H1 (cell line): ENCODE measurements around the gene BCAS4. TPM values are rescaled to one million over a fixed set of nuclear protein-coding genes. Genes with fewer than 3 reads are reported as not detected.

Source experiments
- CTCF ChIA-PET: fragments of 300-600 bp; sonication (Branson Sonifier 250); formaldehyde crosslinking; loops from one replicate; lab custom pipeline; 2021; ENCODE audit not compliant: partially characterized antibody; lab: Charles Lee
- POLR2A ChIA-PET: fragments of 300-600 bp; sonication (Branson Sonifier 250); formaldehyde crosslinking; loops from one replicate; lab custom pipeline; 2021; ENCODE audit warnings: inconsistent platforms; ENCODE audit not compliant: partially characterized antibody; lab: Charles Lee
- DNase-seq, 2 experiments: peaks; one replicate each; pipeline versions ENCODE4 v3.0.0 to v3.0.0-alpha.2; 2010 to 2022; ENCODE audit warnings: low spot score in 2 of 2, low read depth in 1 of 2, mixed read lengths in 1 of 2
- FAIRE-seq: peaks from 2 replicates; lab custom pipeline; 2011; peaks lifted over from hg19 to GRCh38; lab: Jason Lieb, UNC
- H2AFZ ChIP-seq: 2 replicates; pipeline ENCODE4 v1.8.1; 2012; ENCODE audit warnings: low read length, inconsistent platforms
- H2AK5ac ChIP-seq: 2 replicates; pipeline ENCODE4 v1.6.1; 2013; ENCODE audit warnings: low read depth, low read length
- H2BK120ac ChIP-seq: replicated peaks from 2 replicates; pipeline ENCODE3; 2013; ENCODE audit warnings: low read depth, low read length, inconsistent platforms
- H2BK12ac ChIP-seq: 2 replicates; pipeline ENCODE4 v1.6.1; 2013; ENCODE audit warnings: low read depth, low read length
- H2BK15ac ChIP-seq: 2 replicates; pipeline ENCODE4 v1.6.1; 2013; ENCODE audit warnings: low read length
- H2BK20ac ChIP-seq: 2 replicates; pipeline ENCODE4 v1.6.1; 2013; ENCODE audit warnings: low read length
- H2BK5ac ChIP-seq: 2 replicates; pipeline ENCODE4 v1.6.1; 2013; ENCODE audit warnings: low read depth, low read length
- H3K14ac ChIP-seq: 2 replicates; pipeline ENCODE4 v1.6.1; 2013; ENCODE audit warnings: inconsistent platforms; ENCODE audit not compliant: insufficient read length
- H3K18ac ChIP-seq: 2 replicates; pipeline ENCODE4 v1.6.1; 2013; ENCODE audit warnings: low read length; ENCODE audit errors: extremely low read depth
- H3K23ac ChIP-seq: 2 replicates; pipeline ENCODE4 v1.6.1; 2013; ENCODE audit warnings: inconsistent platforms; ENCODE audit not compliant: insufficient read length
- H3K23me2 ChIP-seq: 2 replicates; pipeline ENCODE4 v1.6.1; 2013; ENCODE audit warnings: low read depth, low read length
- H3K27ac ChIP-seq: 2 replicates; pipeline ENCODE4 v1.6.1; 2011; ENCODE audit warnings: low read depth, low read length, inconsistent platforms
- H3K27me3 ChIP-seq, 4 experiments: replicated peaks in 1 of 4; 1 replicate in 1 of 4; 2 replicates in 3 of 4; pipeline versions ENCODE4 v1.6.1 to v1.8.1; 2011 to 2013; ENCODE audit warnings: low read length in 3 of 4, mild to moderate bottlenecking in 3 of 4, inconsistent platforms in 2 of 4, mixed read lengths in 2 of 4, moderate library complexity in 1 of 4; ENCODE audit not compliant: control insufficient read depth in 3 of 4, insufficient read depth in 3 of 4; ENCODE audit errors: extremely low read depth in 1 of 4
- H3K36me3 ChIP-seq, 4 experiments: 2 replicates each; pipeline versions ENCODE4 v1.6.1 to v1.8.1; 2011 to 2013; ENCODE audit warnings: mild to moderate bottlenecking in 4 of 4, low read length in 3 of 4, moderate library complexity in 2 of 4, control low read depth in 1 of 4, inconsistent platforms in 1 of 4; ENCODE audit not compliant: insufficient read depth in 4 of 4, control insufficient read depth in 2 of 4
- H3K4ac ChIP-seq: replicated peaks from 2 replicates; pipeline ENCODE3; 2013; ENCODE audit warnings: low read length, low read depth, mixed read lengths, inconsistent platforms; ENCODE audit not compliant: insufficient read length
- H3K4me1 ChIP-seq, 4 experiments: replicated peaks in 1 of 4; 1 replicate in 1 of 4; 2 replicates in 3 of 4; pipeline versions ENCODE4 v1.6.1 to v1.8.1; 2011 to 2013; ENCODE audit warnings: low read length in 3 of 4, inconsistent platforms in 2 of 4, mixed read lengths in 1 of 4; ENCODE audit not compliant: insufficient read depth in 4 of 4, control insufficient read depth in 3 of 4
- H3K4me2 ChIP-seq, 2 experiments: 2 replicates each; pipeline versions ENCODE4 v1.6.1 to v1.8.1; 2011 to 2013; ENCODE audit warnings: low read depth in 2 of 2, low read length in 2 of 2, control low read depth in 1 of 2, inconsistent platforms in 1 of 2, mild to moderate bottlenecking in 1 of 2; ENCODE audit not compliant: insufficient read depth in 1 of 2
- H3K4me3 ChIP-seq, 4 experiments: fragments of 200-600, 300-600 bp in 1 of 4; sonication (generic), shearing (Covaris generic), sonication (Bioruptor Twin) in 1 of 4; 2 replicates each; pipeline versions ENCODE4 v1.5.1 to v1.8.1; 2011 to 2016; ENCODE audit warnings: low read length in 4 of 4, low read depth in 3 of 4, control low read depth in 2 of 4, inconsistent platforms in 2 of 4, mild to moderate bottlenecking in 2 of 4, mixed read lengths in 1 of 4, moderate library complexity in 1 of 4; ENCODE audit not compliant: insufficient read depth in 2 of 4; ENCODE audit errors: extremely low read depth in 1 of 4
- H3K56ac ChIP-seq: replicated peaks from 2 replicates; pipeline ENCODE3; 2013; ENCODE audit warnings: low read depth, mild to moderate bottlenecking, mixed read lengths, low read length, inconsistent platforms; ENCODE audit not compliant: insufficient read length
- H3K79me1 ChIP-seq: 2 replicates; pipeline ENCODE4 v1.6.1; 2013; ENCODE audit warnings: low read depth, low read length, control low read depth
- H3K79me2 ChIP-seq, 2 experiments: 2 replicates each; pipeline versions ENCODE4 v1.6.1 to v1.8.1; 2012 to 2013; ENCODE audit warnings: low read length in 2 of 2, mild to moderate bottlenecking in 2 of 2, inconsistent platforms in 1 of 2; ENCODE audit not compliant: insufficient read depth in 2 of 2, control insufficient read depth in 1 of 2
- H3K9ac ChIP-seq, 4 experiments: replicated peaks in 1 of 4; 1 replicate in 1 of 4; 2 replicates in 3 of 4; pipeline versions ENCODE4 v1.6.1 to v1.8.1; 2011 to 2013; ENCODE audit warnings: low read depth in 3 of 4, low read length in 3 of 4, control low read depth in 2 of 4, mild to moderate bottlenecking in 2 of 4, moderate library complexity in 2 of 4, inconsistent platforms in 1 of 4; ENCODE audit errors: extremely low read depth in 1 of 4
- H3K9me3 ChIP-seq, 2 experiments: 2 replicates each; pipeline versions ENCODE4 v1.6.1 to v1.8.1; 2012 to 2013; ENCODE audit warnings: mild to moderate bottlenecking in 2 of 2, moderate library complexity in 2 of 2, control low read depth in 1 of 2, inconsistent platforms in 1 of 2, low read depth in 1 of 2, low read length in 1 of 2, mixed read lengths in 1 of 2; ENCODE audit not compliant: insufficient read depth in 2 of 2
- H4K20me1 ChIP-seq, 2 experiments: replicated peaks in 1 of 2; 2 replicates each; pipeline versions ENCODE3 to v1.8.1; 2011 to 2013; ENCODE audit warnings: inconsistent platforms in 2 of 2, low read length in 2 of 2, mild to moderate bottlenecking in 1 of 2; ENCODE audit not compliant: insufficient read depth in 2 of 2, control insufficient read depth in 1 of 2
- H4K5ac ChIP-seq: 2 replicates; pipeline ENCODE4 v1.6.1; 2013; ENCODE audit warnings: low read length, low read depth, mixed read lengths, inconsistent platforms; ENCODE audit not compliant: insufficient read length
- H4K8ac ChIP-seq: 2 replicates; pipeline ENCODE4 v1.8.0; 2013; ENCODE audit warnings: mild to moderate bottlenecking, moderate library complexity, low read length, inconsistent platforms; ENCODE audit not compliant: insufficient read depth; ENCODE audit errors: extremely low read depth
- H4K91ac ChIP-seq: replicated peaks from 2 replicates; pipeline ENCODE3; 2013; ENCODE audit warnings: low read length, mixed read lengths, inconsistent platforms; ENCODE audit not compliant: insufficient read length
- CHD1 ChIP-seq: IDR thresholded peaks from 2 replicates; pipeline ENCODE4 v1.6.1; 2012; ENCODE audit warnings: low read depth, low read length, improper control_type of control experiment
- CTBP2 ChIP-seq: IDR thresholded peaks from 2 replicates; pipeline ENCODE4 v1.7.0; 2011; ENCODE audit warnings: borderline replicate concordance, mild to moderate bottlenecking, moderate library complexity, mixed read lengths, low read length; ENCODE audit not compliant: insufficient read depth, insufficient read length
- GABPA ChIP-seq: IDR thresholded peaks from 2 replicates; pipeline ENCODE4 v1.6.1; 2011; ENCODE audit warnings: mild to moderate bottlenecking, low read length, moderate library complexity, borderline replicate concordance; ENCODE audit not compliant: insufficient read depth
- HDAC2 ChIP-seq, 2 experiments: fragments of 300-600 bp in 1 of 2; sonication (generic) in 1 of 2; IDR thresholded peaks; 2 replicates each; pipeline ENCODE4 v1.6.1; 2011 to 2012; ENCODE audit warnings: low read depth in 2 of 2, low read length in 2 of 2, mild to moderate bottlenecking in 2 of 2, moderate library complexity in 2 of 2, borderline replicate concordance in 1 of 2, inconsistent platforms in 1 of 2
- HDAC6 ChIP-seq: IDR thresholded peaks from one replicate; pipeline ENCODE4 v1.7.1; 2012; ENCODE audit warnings: low read depth, mild to moderate bottlenecking, inconsistent platforms, low read length, moderate library complexity
- JUND ChIP-seq: IDR thresholded peaks from 2 replicates; pipeline ENCODE4 v1.6.1; 2011; ENCODE audit warnings: mild to moderate bottlenecking, improper control_type of control experiment, low read length
- SUZ12 ChIP-seq: fragments of 200-600 bp; sonication (generic); IDR thresholded peaks from 2 replicates; pipeline ENCODE4 v1.6.1; 2012; ENCODE audit warnings: mild to moderate bottlenecking, inconsistent platforms, low read length, moderate library complexity, mixed read lengths
- TBP ChIP-seq: IDR thresholded peaks from 2 replicates; pipeline ENCODE4 v1.6.1; 2011; ENCODE audit warnings: low read depth, low read length, improper control_type of control experiment
- USF2 ChIP-seq: IDR thresholded peaks from 2 replicates; pipeline ENCODE4 v1.6.1; 2011; ENCODE audit warnings: low read length, improper control_type of control experiment
- WGBS, 2 experiments: shearing (Covaris generic) in 1 of 2; methylation state at CpG; one replicate each; pipeline versions ENCODE4 v1.1.6 to v1.1.7; 2013 to 2015; ENCODE audit warnings: low lambda C conversion rate in 2 of 2, mixed read lengths in 2 of 2, inconsistent platforms in 1 of 2, low coverage in 1 of 2, missing lambda C conversion rate in 1 of 2; ENCODE audit not compliant: insufficient replicate concordance in 2 of 2, insufficient coverage in 1 of 2, insufficient read length in 1 of 2; ENCODE audit errors: extremely low coverage in 1 of 2, missing lambda C conversion rate in 1 of 2; 5-methylcytosine and 5-hydroxymethylcytosine counted together
- polyA plus RNA-seq, 7 experiments: library from polyadenylated mRNA; depleted of rRNA in 3 of 7; stranded (reverse) in 5 of 7; unstranded in 2 of 7; fragments of >200 nt in 5 of 7; fragments of 200-250 nt in 2 of 7; gene quantifications; 1 replicate in 5 of 7; 2 replicates in 1 of 7; 4 replicates in 1 of 7; pipeline versions ENCODE4 v1.2.1 to v1.2.3, GENCODE V29; 2011 to 2013; ENCODE audit warnings: missing spikeins in 2 of 7, mixed read lengths in 2 of 7
- total RNA-seq: library from RNA; stranded (reverse); fragmentation: NEBNext Ultra II Directional; extraction: Animal tissue kit (Norgen Biotek cat#: 25700); gene quantifications from 2 replicates; pipeline ENCODE4 v1.2.1, GENCODE V29; 2021

BCAS4 gene
- total and polyA plus RNA-seq, 2 of the 8 experiments (the other 6 are each of a cell fraction or from before 2014, with no cell fraction given): 21.2 to 23.6 TPM

- Histone ChIP-seq H3K56ac (no peak overlapping the region), H3K4ac (no peak overlapping the region), H3K14ac (no peak overlapping the region), H4K8ac (0 out of 2 replicates have a peak overlapping the region, but pooled peaks have one; percentile 5), H3K27ac (no peak overlapping the region), H3K23me2 (no peaks in the 10 kb centered on the region; the same call in 1 of the 2 replicates), H2BK120ac (no peak overlapping the region), H2BK12ac (no peak overlapping the region), H3K27me3 (no peaks in the 10 kb centered on the region), H3K4me1 (peaks cover 0 to 9% (median 4%) of the 10 kb centered on the region in 4 experiments; a peak in 4 of 7 replicates), H2BK15ac (no peak overlapping the region), H4K20me1 (no peaks in the 10 kb centered on the region), H2BK20ac (no peak overlapping the region), H3K79me2 (no peaks in the 10 kb centered on the region), H3K36me3 (0 out of 8 replicates have a peak, but pooled peaks cover 0 to 3% (median 0%) of the 10 kb centered on the region in 4 experiments), H4K5ac (no peak overlapping the region), H4K91ac (no peak overlapping the region), H3K9ac (no peak overlapping the region), H2AK5ac (no peak overlapping the region), H3K4me3 (no peak overlapping the region), H3K18ac (0 out of 2 replicates have a peak overlapping the region, but pooled peaks have one; percentile 28), H3K9me3 (no peaks in the 10 kb centered on the region), H3K23ac (no peak overlapping the region), H3K4me2 (no peak overlapping the region), H2BK5ac (no peak overlapping the region), H2AFZ (no peak overlapping the region), H3K79me1 (no peaks in the 10 kb centered on the region)
- DNase-seq: no peak
- no peak for FAIRE-seq
- no peak for TF ChIP-seq CHD1
- TF ChIP-seq SUZ12: no peak
- TF ChIP-seq JUND: no peak
- TF ChIP-seq HDAC2 (IDR thresholded peaks at IDR 0.05; ENCODE audit: borderline replicate concordance in 1 of 2, low read depth in 2 of 2, low read length in 2 of 2): no peak
- no peak for TF ChIP-seq USF2
- no peak for TF ChIP-seq HDAC6
- TF ChIP-seq CTBP2: no peak
- TF ChIP-seq TBP: no peak
- no peak for TF ChIP-seq GABPA
- ChIA-PET POLR2A (interaction anchor here (0.9 to 2.7 kb wide), 2 partner anchors 114 to 116 kb away, joined by 4 to 9 read pairs; partner anchors contain the start of gene ADNP), CTCF (interaction anchor here (0.9 to 1.5 kb wide), 4 partner anchors 16 to 189 kb away, joined by 3 to 4 read pairs (median 4); partner anchors contain the start of gene BCAS4)
- whole genome bisulfite sequencing, 2 experiments: 83% methylated on average over 15 of the region's 15 CpGs; no CpG with 5 or more reads in 1 of the 2 experiments
These were observed 20.5 kb downstream of the BCAS4 start for GRCh38 chr20:50815162-50815989.
